GM12872 (cell line): ENCODE measurements around the gene PIP5K1B.

Experiments
- TF ChIP-seq, protein P1 (sequence below): IDR thresholded peaks from 3 replicates; pipeline ENCODE4 v1.5.1; 2011; ENCODE audit warnings: low read depth, mild to moderate bottlenecking, low read length, moderate library complexity; ENCODE audit not compliant: insufficient read depth

PIP5K1B gene

GRCh38 chr9:68961587-68961986 lies 256.5 kb downstream of the PIP5K1B start:
- TF ChIP-seq, protein P1, sequence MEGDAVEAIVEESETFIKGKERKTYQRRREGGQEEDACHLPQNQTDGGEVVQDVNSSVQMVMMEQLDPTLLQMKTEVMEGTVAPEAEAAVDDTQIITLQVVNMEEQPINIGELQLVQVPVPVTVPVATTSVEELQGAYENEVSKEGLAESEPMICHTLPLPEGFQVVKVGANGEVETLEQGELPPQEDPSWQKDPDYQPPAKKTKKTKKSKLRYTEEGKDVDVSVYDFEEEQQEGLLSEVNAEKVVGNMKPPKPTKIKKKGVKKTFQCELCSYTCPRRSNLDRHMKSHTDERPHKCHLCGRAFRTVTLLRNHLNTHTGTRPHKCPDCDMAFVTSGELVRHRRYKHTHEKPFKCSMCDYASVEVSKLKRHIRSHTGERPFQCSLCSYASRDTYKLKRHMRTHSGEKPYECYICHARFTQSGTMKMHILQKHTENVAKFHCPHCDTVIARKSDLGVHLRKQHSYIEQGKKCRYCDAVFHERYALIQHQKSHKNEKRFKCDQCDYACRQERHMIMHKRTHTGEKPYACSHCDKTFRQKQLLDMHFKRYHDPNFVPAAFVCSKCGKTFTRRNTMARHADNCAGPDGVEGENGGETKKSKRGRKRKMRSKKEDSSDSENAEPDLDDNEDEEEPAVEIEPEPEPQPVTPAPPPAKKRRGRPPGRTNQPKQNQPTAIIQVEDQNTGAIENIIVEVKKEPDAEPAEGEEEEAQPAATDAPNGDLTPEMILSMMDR, result no peak

- TF ChIP-seq, protein P1, result no peak
Observed at GRCh38 chr9:68963416-68963815, 258.4 kb downstream of the PIP5K1B start.

DNA sequence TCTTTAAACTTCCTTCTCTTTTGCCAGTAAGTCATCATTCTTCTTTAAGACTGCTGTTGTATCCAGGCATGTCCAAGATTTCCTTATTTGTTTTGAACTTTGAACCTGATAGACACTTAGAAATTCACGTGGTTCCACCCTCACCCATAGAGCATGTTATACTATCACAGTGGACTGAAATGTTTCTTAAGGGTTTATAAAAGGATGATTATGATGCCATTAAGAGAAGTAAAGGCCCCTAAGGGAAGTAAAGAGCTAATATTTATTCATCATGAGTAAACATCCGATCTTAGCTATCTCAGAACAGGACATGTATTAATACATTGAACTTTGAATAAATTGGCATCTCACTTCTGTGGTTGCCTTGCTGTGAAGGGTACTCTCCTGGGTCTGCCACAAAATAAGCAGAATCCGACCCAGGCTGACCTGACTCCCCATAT lies 259.1 kb downstream of the PIP5K1B start:
- TF ChIP-seq, protein P1, result no peak

DNA sequence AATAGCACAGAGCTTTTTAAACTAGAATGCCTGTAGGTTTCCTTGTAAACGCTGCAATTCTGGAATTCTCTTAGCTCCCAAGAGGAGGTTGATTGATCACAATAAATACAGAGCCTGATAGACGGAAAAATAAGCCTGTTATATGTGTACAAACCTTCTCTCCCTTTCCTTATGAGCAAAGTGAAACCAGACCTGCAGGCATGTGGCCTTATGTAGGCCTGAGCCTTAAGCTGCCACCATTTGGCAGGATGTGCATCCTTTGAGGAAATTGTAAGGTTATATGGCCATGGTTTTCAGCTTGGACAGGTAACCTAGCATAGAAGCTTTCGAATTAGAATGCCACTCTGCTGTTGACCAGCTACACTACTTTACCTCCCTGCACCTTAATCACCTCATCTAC lies 259.7 kb downstream of the PIP5K1B start:
- TF ChIP-seq, protein P1, result no peak

DNA sequence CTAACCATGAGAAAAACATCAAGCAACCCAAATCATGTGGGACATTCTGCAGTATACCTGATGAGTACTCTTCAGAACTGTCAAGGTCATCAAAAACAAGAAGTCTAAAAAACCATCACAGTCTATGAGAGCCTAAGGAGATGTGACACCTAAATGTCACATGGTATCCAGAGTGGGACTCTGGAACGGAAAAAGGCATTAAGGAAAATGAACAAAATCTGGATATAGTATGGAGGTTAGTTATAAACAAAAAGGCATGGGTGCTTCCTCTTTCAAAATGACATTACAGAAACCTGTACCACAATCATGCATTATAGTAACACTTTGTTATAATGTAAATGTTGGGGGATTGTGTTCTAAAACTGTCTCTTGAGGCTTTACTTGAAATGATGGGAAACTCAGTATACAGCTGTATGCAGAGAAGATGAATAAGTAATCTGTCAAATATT lies 261.5 kb downstream of the PIP5K1B start:
- TF ChIP-seq, protein P1, result no peak

- TF ChIP-seq, protein P1, result no peak
Observed at GRCh38 chr9:68967800-68968199, 262.8 kb downstream of the PIP5K1B start.

- TF ChIP-seq, protein P1, result no peak
Observed at GRCh38 chr9:68969538-68969937, 264.5 kb downstream of the PIP5K1B start.
